SIG-M5 (cell line): ENCODE measurements around the gene STK38.
"Not testable (repeated sequence)": the region's sequence is repeated elsewhere in the genome, so short reads cannot be mapped to it uniquely, and the experiment has no call there.

ENCODE experiments used
- DNase-seq: peaks from one replicate; lab custom pipeline; 2025; lab: John Stamatoyannopoulos, UW

The STK38 gene

DNA sequence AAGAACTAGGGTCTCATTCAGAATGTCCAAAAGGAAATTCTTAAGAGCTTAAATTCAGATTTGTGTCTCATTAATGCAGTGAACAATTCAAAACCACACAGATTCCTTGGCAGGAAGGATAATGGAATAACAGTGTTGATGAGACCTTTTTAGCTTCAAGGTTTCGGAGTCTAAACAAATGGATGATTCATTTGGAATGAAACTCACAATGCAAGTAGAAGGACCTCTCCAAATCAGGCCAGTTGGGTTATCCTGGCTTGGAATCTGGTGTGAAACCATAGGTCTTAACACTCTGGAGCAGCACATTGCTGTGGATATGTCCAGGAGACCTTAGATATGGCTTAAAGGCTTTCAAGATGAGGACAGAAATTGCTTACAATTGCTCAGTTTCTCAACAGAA is 59.6 kb downstream of the STK38 start:
- no peak for DNase-seq

DNA sequence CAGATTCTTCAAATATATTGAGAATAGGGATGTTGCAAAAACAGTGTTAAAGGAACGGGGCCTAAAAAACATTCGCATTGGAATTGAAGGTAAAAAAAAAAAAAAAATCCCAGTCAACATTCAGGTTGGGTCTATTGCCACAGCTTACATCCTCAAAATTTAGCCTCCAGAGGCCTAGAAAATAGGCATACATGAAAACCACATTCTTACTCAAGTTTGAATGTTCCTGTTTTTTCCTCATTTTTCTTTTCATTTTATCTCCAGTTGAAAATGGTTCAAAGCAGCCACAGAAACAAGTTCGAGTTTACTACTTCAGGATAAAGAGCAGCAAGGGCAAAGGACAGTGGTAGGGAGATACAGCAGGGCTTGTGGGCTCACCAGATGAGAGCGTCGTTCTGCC is 62.5 kb downstream of the STK38 start:
- DNase-seq, result no peak

DNA sequence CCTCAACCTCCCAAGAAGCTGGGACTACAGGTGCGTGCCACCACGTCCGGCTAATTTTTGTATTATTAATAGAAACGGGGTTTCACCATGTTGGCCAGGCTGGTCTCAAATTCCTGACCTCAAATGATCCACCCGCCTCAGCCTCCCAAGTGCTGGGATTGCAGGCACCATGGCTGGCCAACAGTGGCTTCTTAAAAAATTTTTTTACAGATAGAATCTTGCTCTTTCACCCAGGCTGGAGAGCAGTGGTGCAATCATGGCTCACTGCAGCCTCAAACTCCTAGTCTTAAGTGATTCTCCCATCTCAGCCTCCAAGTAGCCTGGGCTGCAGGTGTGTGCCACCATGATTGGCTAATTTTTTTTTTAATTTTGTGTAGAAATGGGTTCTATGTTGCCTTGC is 64.0 kb downstream of the STK38 start:
- not testable (repeated sequence) for DNase-seq

DNA sequence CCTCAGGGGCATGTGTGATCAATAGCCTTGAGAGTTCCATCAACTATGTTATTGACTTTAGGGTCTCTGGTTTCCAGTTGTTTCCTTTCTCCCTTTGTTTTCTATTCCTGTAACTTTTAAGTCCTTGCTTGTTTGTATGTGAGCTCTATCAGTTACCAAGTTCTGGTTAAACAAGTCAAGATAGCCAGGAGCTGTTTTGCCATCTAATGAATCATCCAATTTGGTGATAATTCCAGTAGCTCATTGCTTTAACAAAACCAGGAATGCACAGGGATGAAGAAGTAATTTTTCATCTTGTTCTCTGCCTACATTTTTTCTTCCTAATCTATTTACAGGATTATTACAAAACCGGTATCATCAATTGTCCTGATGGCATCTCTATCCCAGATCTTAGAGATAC is 68.0 kb downstream of the STK38 start:
- DNase-seq, result no peak

DNA sequence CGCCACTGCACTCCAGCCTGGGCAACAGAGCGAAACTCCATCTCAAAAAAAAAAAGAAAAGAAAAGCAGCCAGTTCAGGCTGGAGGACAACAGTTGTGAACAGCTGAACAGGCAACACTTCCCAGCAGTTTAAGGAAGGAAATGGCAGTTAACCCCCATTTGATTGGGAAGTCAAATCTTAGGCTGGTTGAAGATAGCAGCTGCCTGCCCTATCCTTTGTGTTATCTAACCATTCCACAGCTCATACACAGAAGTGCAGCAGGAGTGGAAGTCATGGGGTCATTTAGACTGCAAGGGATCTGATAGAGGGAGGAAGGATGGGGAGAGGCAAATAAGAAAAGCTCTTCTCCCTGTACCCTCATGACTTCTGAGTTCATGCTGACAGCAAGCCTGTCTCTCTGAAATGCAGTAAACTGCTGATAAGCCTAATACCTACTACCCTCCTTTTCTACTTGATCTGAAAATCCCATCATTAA is 69.2 kb downstream of the STK38 start:
- DNase-seq, result no peak

DNA sequence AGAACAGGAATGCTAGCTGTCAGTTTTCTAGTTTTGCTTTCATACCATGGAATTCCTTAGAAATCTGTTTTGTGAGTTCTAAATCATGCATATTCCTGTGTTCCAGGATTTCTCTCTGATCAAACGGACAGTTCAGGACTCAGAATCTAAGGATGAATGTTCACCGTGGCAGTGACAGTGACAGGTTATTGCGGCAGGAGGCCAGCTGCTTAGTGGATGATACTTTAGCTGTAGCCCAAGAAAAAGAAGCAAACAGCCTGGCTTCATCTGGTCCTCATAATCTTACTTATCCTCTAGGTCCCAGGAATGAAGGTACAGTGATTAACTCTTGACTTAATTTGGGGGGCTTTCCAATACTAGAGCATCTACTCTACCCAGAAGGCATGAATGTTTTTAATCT is 77.3 kb downstream of the STK38 start:
- no peak for DNase-seq

DNA sequence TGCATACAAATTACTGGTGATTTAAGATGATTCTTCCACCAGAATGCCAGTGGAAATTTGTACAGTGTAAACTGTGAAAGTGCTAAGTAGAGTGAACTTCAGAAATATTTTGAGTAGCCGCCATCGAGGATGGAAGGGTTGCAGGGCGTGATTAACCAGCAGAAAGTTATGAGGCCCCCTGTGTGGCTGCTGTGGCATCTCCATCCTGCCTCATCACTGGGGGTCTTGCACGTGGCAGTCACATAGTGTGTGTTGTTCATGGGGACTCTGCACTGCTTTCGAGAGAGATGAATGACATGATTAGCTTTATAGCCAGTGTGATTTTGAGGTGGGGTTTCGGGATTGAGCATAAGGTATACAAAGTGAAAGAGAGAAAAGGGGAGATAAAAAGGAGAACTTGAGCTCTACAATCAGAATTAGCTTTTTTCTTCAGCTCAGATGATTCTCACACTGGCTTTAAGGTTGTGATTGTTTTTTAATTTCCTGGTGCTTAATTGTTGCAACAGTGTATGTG is 78.1 kb downstream of the STK38 start:
- DNase-seq, result no peak

DNA sequence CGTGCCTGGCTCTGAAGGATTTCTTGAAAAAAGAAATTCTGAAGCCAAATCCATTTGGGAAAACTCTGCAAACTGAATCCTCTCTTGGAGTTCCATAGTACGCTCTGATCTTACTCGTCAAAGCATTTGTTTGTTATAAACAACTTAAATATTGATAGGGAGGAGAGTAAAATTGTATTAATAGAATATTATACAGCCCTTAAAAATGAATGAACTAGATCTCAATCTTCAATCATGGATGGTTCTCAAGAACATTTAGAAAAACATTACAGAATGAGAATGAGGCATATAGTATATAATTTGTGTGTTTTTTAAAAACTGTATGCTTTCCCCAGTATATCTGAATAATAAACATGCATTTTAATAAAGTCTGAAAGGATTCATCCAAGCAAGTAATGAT is 79.7 kb downstream of the STK38 start:
- DNase-seq, result no peak

DNA sequence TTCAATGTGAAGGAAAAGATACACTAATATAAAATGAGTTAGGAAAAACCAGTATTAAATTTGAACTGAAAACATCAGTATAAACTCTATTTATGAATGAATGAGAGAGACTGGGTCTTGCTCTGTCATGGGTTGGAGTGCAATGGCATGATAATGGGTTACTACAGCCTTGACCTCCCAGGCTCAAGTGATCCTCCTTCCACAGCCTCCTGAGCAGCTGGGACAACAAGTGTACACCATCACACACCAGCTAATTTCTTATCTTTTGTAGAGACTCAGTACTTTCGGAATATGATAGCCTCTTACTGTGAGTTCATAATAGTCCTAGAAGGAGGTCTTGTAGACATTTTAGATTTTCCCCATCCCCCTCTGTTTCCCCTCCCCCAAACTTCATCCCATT is 83.0 kb downstream of the STK38 start:
- DNase-seq, result no peak

DNA sequence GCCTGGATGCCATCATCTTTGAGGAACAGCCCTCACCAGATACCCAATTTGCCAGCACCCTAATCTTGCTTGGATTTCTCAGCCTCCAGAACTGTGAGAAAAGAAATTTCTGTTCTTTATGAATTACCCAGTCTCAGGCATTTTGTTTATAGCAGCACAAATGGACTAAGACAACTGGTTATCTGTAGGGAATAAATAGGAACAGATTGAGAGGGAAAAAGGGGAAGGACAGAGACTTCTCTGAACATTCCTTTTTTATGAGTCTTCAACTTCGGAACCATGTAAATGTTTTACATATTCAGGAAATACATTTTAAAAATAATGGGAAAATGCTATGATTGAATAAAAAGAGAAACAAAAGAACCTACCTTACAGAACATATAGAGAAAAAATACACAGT is 83.6 kb downstream of the STK38 start:
- DNase-seq, result no peak

DNA sequence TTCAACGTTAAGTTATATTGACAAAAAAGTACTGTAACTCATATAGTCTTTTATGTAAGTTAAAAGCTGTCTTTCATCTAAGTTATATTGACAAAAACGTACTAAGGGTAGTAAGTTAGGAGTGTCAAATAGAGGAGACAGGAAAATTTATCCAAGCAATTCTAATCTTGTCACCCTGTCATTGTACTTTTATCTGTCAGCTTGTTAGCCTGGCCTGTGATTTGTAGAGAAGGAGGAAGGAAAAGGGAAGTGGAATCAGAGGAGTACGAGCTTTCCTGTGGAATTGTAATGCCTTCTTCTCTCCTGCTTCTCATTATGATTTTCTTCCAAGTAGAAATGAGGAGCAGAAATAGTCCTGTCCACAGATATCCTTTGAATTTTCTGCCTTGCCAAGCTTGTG is 85.6 kb downstream of the STK38 start:
- DNase-seq, result no peak

DNA sequence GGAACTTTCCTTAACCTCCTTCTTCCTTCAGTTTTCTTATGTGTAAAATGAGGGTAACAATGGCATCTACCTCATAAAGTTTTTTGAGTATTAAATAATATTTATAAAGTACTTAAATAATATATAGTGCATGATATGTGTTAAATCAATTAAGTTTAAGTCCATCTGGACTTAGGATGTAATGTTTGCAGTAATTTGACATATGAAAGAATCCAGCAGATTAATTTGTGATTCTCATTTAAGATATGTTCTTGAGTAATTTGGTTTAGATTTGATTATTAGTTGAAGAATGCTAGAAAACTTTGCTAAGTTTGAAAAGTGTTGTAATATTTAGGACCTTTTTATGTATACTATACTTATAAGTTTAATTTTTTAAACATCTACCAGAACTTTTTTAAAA is 86.4 kb downstream of the STK38 start:
- no peak for DNase-seq

DNA sequence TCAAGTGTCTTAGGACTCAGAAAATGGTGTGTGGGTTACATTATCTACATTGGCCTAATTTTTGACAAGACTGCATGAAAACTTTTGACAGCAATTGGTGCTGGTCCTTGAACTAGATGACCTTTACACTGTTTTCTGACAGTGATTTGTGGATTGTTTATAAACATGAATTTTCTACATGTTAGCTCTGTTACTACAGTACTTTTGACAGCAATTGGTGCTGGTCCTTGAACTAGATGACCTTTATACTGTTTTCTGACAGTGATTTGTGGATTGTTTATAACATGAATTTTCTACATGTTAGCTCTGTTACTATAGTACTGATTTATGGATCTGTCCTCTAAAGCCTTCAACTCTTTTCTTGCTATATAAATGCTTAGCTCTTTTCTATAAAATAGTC is 87.8 kb downstream of the STK38 start:
- no peak for DNase-seq

DNA sequence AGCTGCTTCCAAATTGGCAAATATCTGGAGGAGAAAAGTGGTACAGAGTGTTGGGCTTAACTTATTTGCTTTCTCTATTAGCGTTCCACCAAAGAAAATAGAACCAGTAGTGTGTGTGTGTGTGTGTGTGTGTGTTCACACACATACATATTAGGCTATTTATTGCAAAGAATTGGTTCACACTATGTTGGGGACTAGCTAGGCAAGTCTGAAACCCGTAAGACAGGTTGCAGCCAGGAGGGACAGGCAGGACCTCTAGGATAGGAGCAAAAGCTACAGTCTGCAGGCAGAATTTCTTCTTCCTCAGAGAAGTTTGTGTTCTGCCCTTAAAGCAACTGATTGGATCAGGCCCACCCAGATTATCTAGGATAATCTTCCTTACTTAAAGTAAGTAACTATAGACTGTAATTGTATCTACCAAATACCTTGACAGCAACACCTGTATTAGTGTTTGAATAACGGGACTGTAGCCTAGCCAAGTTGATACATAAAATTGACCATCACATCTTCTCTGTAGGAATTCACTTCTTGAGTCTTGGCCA is 91.7 kb downstream of the STK38 start:
- no peak for DNase-seq

DNA sequence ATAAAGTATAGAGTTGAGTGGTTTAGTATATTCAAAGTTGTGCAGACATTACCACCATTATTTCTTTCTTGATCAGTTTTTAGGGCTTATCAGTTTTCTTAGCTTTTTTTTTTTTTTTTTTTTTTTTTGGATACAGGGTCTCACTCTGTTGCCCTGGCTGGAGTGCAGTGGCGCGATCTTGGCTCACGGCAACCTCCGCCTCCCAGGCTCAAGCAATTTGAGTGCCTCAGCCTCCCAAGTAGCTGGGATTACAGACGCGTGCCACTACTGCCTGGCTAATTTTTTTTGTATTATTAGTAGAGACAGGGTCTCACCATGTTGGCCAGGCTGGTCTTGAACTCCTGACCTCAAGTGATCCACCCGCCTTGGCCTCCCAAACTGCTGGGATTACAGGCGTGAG is 94.4 kb downstream of the STK38 start:
- not testable (repeated sequence) for DNase-seq

DNA sequence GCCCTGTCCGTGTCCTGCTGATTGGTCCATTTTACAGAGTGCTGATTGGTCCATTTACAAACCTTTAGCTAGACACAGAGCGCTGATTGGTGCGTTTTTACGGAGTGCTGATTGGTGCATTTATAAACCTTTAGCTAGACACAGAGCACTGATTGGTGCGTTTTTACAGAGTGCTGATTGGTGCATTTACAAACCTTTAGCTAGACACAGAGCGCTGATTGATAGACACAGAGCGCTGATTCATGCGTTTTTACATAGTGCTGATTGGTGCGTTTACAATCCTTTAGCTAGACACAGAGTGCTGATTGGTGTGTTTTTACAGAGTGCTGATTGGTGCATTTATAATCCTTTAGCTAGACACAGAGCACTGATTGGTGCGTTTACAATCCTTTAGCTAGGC is 98.1 kb downstream of the STK38 start:
- not testable (repeated sequence) for DNase-seq

DNA sequence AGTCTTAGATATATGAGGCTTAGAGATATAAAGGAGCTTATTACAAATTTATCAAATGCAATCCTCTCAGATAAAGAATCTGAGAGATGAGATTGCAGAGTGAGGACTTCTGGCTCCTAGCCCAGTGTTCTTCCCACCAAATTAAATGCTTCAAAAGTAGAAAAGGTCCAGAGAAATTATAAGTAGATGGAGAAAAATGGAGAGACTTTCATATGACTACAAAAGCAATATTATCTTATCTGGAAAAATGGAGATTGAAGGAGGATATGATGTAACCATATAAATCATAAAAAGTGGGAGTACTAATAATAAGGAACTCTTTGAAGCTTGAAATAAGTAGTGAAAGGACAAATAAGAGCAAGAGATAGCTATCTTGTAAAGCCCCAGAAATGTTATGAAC is 101.7 kb downstream of the STK38 start:
- DNase-seq, result no peak

DNA sequence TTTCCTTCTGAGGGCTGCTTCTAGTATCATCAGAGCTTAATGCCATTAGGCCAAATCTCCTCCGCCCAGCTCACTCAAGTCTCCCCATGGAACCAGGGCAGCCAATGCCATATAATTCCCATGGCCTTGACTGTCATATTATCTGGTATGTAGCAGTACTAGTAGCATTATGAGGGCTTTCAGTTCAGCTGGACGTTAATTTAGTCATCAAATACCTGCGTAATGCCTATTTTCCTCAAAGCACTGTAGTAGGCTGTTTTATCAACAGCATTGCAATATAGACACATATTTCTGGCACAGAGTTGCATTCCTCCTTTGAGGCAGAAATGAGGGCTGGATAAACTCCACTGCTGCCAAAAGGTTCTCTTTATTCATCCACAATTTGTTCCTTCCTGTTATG is 102.8 kb downstream of the STK38 start:
- no peak for DNase-seq
